NB4 (cell line): ENCODE results near the gene PAM16.

Experiments
- CTCF ChIP-seq: IDR thresholded peaks from one replicate; pipeline ENCODE4 v1.5.1; 2012; ENCODE audit warnings: low read depth, low read length
- MYC ChIP-seq: IDR thresholded peaks from 2 replicates; pipeline ENCODE4 v1.6.1; 2011; ENCODE audit warnings: low read depth, low read length
- POLR2A ChIP-seq: IDR thresholded peaks from 2 replicates; pipeline ENCODE4 v1.6.1; 2011; ENCODE audit warnings: mild to moderate bottlenecking; ENCODE audit not compliant: insufficient read length; ENCODE audit errors: extremely low read depth

- TF ChIP-seq CTCF (no peak), MYC (no peak), POLR2A (no peak)
These were observed 9.5 kb upstream of the PAM16 start for GRCh38 chr16:4360538-4361021.
